ENCODE data around the gene RPS14. TPM values are rescaled to one million over a fixed set of nuclear protein-coding genes. Genes with fewer than 3 reads are reported as not detected.

Gene RPS14
- total RNA-seq, 1 donor from 2014 or later: 1,202 TPM

DNA sequence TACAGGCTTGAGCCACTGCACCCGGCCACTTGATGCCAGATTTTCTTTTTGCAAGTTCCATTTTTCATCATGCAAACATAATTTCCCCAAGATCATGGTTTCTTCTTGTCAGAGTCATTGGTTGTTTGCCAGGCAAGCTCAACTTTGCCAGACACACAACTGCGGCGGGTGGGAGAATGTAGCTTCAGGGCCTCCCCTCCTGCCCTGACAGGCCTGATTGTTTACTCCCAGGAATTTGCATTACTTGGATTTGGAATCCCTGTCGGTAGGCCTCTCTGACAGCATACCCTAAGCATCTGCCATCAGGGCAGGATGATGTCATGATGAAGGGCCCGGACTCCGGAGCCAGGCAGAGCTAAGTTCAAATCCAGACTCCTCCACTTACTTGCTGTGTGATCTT lies 15.1 kb downstream of the RPS14 start:
- no peak for TF ChIP-seq CTCF (IDR thresholded peaks at IDR 0.05; ENCODE audit: borderline replicate concordance)
- intact Hi-C loops (cut with micrococcal nuclease): no loop called here

DNA sequence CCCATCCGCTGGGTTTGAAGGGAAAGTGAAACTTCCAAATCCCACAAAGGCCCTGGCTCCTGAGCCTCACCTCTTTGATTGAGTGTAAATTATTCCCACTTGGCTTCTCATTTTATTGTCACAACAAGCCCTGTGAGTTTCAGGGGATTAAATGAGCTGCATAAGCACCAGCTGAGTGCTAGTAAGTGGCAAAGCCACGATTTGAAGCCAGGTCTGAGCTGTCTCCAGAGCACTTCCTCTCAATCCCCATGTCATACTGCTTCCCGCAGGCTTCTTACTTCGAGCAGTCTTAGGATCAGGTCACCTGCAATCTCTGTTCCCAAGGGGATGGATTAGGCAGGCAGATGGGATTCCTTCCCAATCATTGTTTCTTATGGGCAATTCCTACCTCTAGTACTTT lies 18.0 kb downstream of the RPS14 start:
- no peak for TF ChIP-seq CTCF (IDR thresholded peaks at IDR 0.05; ENCODE audit: borderline replicate concordance)
- H3K36me3 ChIP-seq: no peaks in the 10 kb centered on the region
- no peaks in the 10 kb centered on the region for H3K9me3 ChIP-seq (replicated peaks)
- peak overlapping the region; percentile 66 for H3K27ac ChIP-seq (replicated peaks)
- intact Hi-C loops (cut with micrococcal nuclease): no loop called here
- DNase-seq: no peak
- peak overlapping the region; percentile 25 for H3K4me3 ChIP-seq
- no peaks in the 10 kb centered on the region for H3K27me3 ChIP-seq (ENCODE audit: low read depth)
- H3K4me1 ChIP-seq: peaks cover 21% of the 10 kb centered on the region

More for the DNA sequence above, 15.1 kb downstream of the RPS14 start:
- no peak overlapping the region for H3K4me3 ChIP-seq
- H3K9me3 ChIP-seq (replicated peaks): no peaks in the 10 kb centered on the region
- H3K27ac ChIP-seq (replicated peaks): no peak overlapping the region
- no peaks in the 10 kb centered on the region for H3K27me3 ChIP-seq (ENCODE audit: low read depth)
- peaks cover 9% of the 10 kb centered on the region for H3K4me1 ChIP-seq
- no peaks in the 10 kb centered on the region for H3K36me3 ChIP-seq
- DNase-seq: no peak

GRCh38 chr5:150431048-150431447 lies 18.5 kb downstream of the RPS14 start:
- no peak for TF ChIP-seq CTCF (IDR thresholded peaks at IDR 0.05; ENCODE audit: borderline replicate concordance)
- no peak overlapping the region for H3K4me3 ChIP-seq
- peaks cover 16% of the 10 kb centered on the region for H3K4me1 ChIP-seq
- no peak for DNase-seq
- peak overlapping the region; percentile 66 for H3K27ac ChIP-seq (replicated peaks)
- no peaks in the 10 kb centered on the region for H3K27me3 ChIP-seq (ENCODE audit: low read depth)
- intact Hi-C loops (cut with micrococcal nuclease): no loop called here
- H3K36me3 ChIP-seq: no peaks in the 10 kb centered on the region
- no peaks in the 10 kb centered on the region for H3K9me3 ChIP-seq (replicated peaks)

- H3K27ac ChIP-seq (replicated peaks): no peak overlapping the region
- no peaks in the 10 kb centered on the region for H3K9me3 ChIP-seq (replicated peaks)
- no peak overlapping the region for H3K4me3 ChIP-seq
- DNase-seq: no peak
- no peak for TF ChIP-seq CTCF (IDR thresholded peaks at IDR 0.05; ENCODE audit: borderline replicate concordance)
- no peaks in the 10 kb centered on the region for H3K27me3 ChIP-seq (ENCODE audit: low read depth)
- no peaks in the 10 kb centered on the region for H3K36me3 ChIP-seq
- peaks cover 12% of the 10 kb centered on the region for H3K4me1 ChIP-seq
- intact Hi-C loops (cut with micrococcal nuclease): no loop called here
These were observed 20.1 kb downstream of the RPS14 start for GRCh38 chr5:150429410-150429873.

DNA sequence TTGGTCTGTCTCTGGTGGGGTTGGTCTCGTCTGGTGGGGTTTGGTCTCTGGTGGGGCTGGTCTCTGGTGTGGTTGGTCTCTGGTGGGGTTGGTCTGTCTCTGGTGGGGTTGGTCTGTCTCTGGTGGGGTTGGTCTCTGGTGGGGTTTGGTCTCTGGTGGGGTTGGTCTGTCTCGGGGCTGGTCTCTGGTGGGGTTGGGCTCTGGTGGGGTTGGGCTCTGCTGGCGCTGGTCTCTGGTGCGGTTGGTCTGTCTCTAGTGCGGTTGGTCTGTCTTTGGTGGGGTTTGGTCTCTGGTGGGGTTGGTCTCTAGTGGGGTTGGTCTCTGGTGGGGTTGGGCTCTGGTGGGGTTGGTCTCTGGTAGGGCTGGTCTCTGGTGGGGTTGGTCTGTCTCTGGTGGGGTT lies 20.6 kb downstream of the RPS14 start:
- no peaks in the 10 kb centered on the region for H3K9me3 ChIP-seq (replicated peaks)
- no peaks in the 10 kb centered on the region for H3K36me3 ChIP-seq
- intact Hi-C loops (cut with micrococcal nuclease): no loop called here
- no peak for DNase-seq
- no peak overlapping the region for H3K4me3 ChIP-seq
- TF ChIP-seq CTCF (IDR thresholded peaks at IDR 0.05; ENCODE audit: borderline replicate concordance): no peak
- peaks cover 12% of the 10 kb centered on the region for H3K4me1 ChIP-seq
- H3K27me3 ChIP-seq (ENCODE audit: low read depth): no peaks in the 10 kb centered on the region
- H3K27ac ChIP-seq (replicated peaks): no peak overlapping the region
